DND-41 (cell line): ENCODE results near the gene TRIP10.
A peak's percentile ranks its signal among the peaks of the same experiment; 100 is the strongest.

Experiments used
- ATAC-seq: fragments of 200-7000 bp; cut with Tn5 transposase; 3 replicates; pipeline ENCODE4 v1.9.1; 2021; ENCODE audit warnings: low read depth; ENCODE audit not compliant: insufficient read depth
- DNase-seq: peaks from one replicate; pipeline ENCODE4 v3.0.0-alpha.2; 2020
- H2AFZ ChIP-seq: 2 replicates; pipeline ENCODE4 v1.6.0; 2012; ENCODE audit warnings: low read depth, low read length
- H3K27ac ChIP-seq: 2 replicates; pipeline ENCODE4 v1.5.1; 2012; ENCODE audit warnings: low read length, inconsistent platforms
- H3K27me3 ChIP-seq: fragments of 200-600 bp; sonication (generic); 2 replicates; pipeline ENCODE4 v1.6.0; 2012; ENCODE audit warnings: low read length, mild to moderate bottlenecking, inconsistent platforms; ENCODE audit not compliant: insufficient read depth, poor library complexity
- H3K36me3 ChIP-seq: 2 replicates; pipeline ENCODE4 v1.5.1; 2012; ENCODE audit warnings: low read length, inconsistent platforms; ENCODE audit not compliant: insufficient read depth
- H3K4me1 ChIP-seq: 2 replicates; pipeline ENCODE4 v1.5.1; 2012; ENCODE audit warnings: mild to moderate bottlenecking, low read length; ENCODE audit not compliant: insufficient read depth
- H3K4me2 ChIP-seq: 2 replicates; pipeline ENCODE4 v1.6.0; 2012; ENCODE audit warnings: mild to moderate bottlenecking, moderate library complexity, low read length, inconsistent platforms; ENCODE audit not compliant: insufficient read depth
- H3K4me3 ChIP-seq, 2 experiments: fragments of 200-600 bp in 1 of 2; shearing (Covaris generic) in 1 of 2; 2 replicates each; pipeline ENCODE4 v1.5.1; 2012 to 2016; ENCODE audit warnings: inconsistent platforms in 2 of 2, low read length in 2 of 2, mild to moderate bottlenecking in 2 of 2, low read depth in 1 of 2, moderate library complexity in 1 of 2
- H3K79me2 ChIP-seq: 2 replicates; pipeline ENCODE4 v1.6.0; 2012; ENCODE audit warnings: low read length, inconsistent platforms; ENCODE audit not compliant: insufficient read depth
- H3K9ac ChIP-seq: 2 replicates; pipeline ENCODE4 v1.6.0; 2012; ENCODE audit warnings: low read depth, mild to moderate bottlenecking, inconsistent platforms, low read length, moderate library complexity
- H3K9me3 ChIP-seq: 2 replicates; pipeline ENCODE4 v1.5.1; 2012; ENCODE audit warnings: low read length, moderate library complexity, mild to moderate bottlenecking, inconsistent platforms; ENCODE audit not compliant: insufficient read depth, severe bottlenecking
- H4K20me1 ChIP-seq: 2 replicates; pipeline ENCODE4 v1.6.0; 2012; ENCODE audit warnings: low read length; ENCODE audit not compliant: insufficient read depth
- EZH2 ChIP-seq: IDR thresholded peaks from 3 replicates; pipeline ENCODE4 v1.6.1; 2012; ENCODE audit warnings: borderline replicate concordance, low read depth, mild to moderate bottlenecking, moderate library complexity, low read length, inconsistent platforms; ENCODE audit not compliant: severe bottlenecking
- TF ChIP-seq, protein P1 (sequence below): IDR thresholded peaks from 2 replicates; pipeline ENCODE4 v1.5.1; 2012; ENCODE audit warnings: borderline replicate concordance, low read length, moderate library complexity, mild to moderate bottlenecking; ENCODE audit not compliant: poor library complexity, severe bottlenecking; ENCODE audit errors: extremely low read depth

The TRIP10 gene

GRCh38 chr19:6736917-6737283 is 2.6 kb upstream of the TRIP10 start:
- Histone ChIP-seq H3K36me3 (peaks cover 20% of the 10 kb centered on the region), H3K9ac (peak overlapping the region; percentile 91), H3K4me2 (peak overlapping the region; percentile 98), H3K27ac (peak overlapping the region; percentile 96), H4K20me1 (peaks cover 3% of the 10 kb centered on the region; the same call in 1 of the 2 replicates), H3K27me3 (no peaks in the 10 kb centered on the region), H3K9me3 (no peaks in the 10 kb centered on the region), H3K4me3 (peak overlapping the region; percentile 85 to 96), H3K4me1 (peaks cover 54% of the 10 kb centered on the region), H3K79me2 (peaks cover 27% of the 10 kb centered on the region), H2AFZ (peak overlapping the region; percentile 79)
- ATAC-seq = no peak
- TF ChIP-seq, protein P1, sequence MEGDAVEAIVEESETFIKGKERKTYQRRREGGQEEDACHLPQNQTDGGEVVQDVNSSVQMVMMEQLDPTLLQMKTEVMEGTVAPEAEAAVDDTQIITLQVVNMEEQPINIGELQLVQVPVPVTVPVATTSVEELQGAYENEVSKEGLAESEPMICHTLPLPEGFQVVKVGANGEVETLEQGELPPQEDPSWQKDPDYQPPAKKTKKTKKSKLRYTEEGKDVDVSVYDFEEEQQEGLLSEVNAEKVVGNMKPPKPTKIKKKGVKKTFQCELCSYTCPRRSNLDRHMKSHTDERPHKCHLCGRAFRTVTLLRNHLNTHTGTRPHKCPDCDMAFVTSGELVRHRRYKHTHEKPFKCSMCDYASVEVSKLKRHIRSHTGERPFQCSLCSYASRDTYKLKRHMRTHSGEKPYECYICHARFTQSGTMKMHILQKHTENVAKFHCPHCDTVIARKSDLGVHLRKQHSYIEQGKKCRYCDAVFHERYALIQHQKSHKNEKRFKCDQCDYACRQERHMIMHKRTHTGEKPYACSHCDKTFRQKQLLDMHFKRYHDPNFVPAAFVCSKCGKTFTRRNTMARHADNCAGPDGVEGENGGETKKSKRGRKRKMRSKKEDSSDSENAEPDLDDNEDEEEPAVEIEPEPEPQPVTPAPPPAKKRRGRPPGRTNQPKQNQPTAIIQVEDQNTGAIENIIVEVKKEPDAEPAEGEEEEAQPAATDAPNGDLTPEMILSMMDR = no peak
- TF ChIP-seq EZH2 = no peak
- no peak for DNase-seq

GRCh38 chr19:6737284-6737872 is 2.1 kb upstream of the TRIP10 start, which contains the start of gene GPR108:
GPR108 (minus strand) TSS chr19:6737580; CDS start chr19:6737576, 4 bp downstream.
- Histone ChIP-seq H3K36me3 (peaks cover 15% of the 10 kb centered on the region), H3K9me3 (no peaks in the 10 kb centered on the region), H3K27me3 (no peaks in the 10 kb centered on the region), H2AFZ (peak within 1 kb of the TSS; percentile 82), H3K9ac (peak within 1 kb of the TSS; percentile 91), H4K20me1 (peaks cover 3% of the 10 kb centered on the region; the same call in 1 of the 2 replicates), H3K27ac (peak within 1 kb of the TSS; percentile 96), H3K4me3 (peak within 1 kb of the TSS; percentile 85 to 96), H3K4me1 (peaks cover 54% of the 10 kb centered on the region), H3K79me2 (peaks cover 27% of the 10 kb centered on the region), H3K4me2 (peak within 1 kb of the TSS; percentile 98)
- DNase-seq (peak; percentile 100), ATAC-seq (peak; percentile 83)
- no peak for TF ChIP-seq EZH2
- TF ChIP-seq, protein P1 = no peak

GRCh38 chr19:6737873-6738786 is 1.4 kb upstream of the TRIP10 start:
- DNase-seq (peak; percentile 90), ATAC-seq (peak; percentile 48)
- Histone ChIP-seq H3K4me1 (peaks cover 54% of the 10 kb centered on the region), H3K4me3 (peak overlapping the region in 1 of 2 experiments; percentile 61; a peak in 2 of 4 replicates), H3K27me3 (no peaks in the 10 kb centered on the region), H3K9ac (peak overlapping the region; percentile 57), H2AFZ (peak overlapping the region; percentile 82), H4K20me1 (peaks cover 3% of the 10 kb centered on the region; the same call in 1 of the 2 replicates), H3K9me3 (no peaks in the 10 kb centered on the region), H3K4me2 (peak overlapping the region; percentile 73), H3K79me2 (peaks cover 27% of the 10 kb centered on the region), H3K36me3 (peaks cover 12% of the 10 kb centered on the region), H3K27ac (peak overlapping the region; percentile 87)
- no peak for TF ChIP-seq EZH2
- TF ChIP-seq, protein P1 = peak; percentile 92
